DMS 273 (cell line): ENCODE results near the gene TRAFD1.
"Not testable (repeated sequence)": the region's sequence is repeated elsewhere in the genome, so short reads cannot be mapped to it uniquely, and the experiment has no call there.

Experiments used
- DNase-seq: peaks from one replicate; lab custom pipeline; 2025; ENCODE audit not compliant: unreplicated experiment; lab: John Stamatoyannopoulos, UW

The TRAFD1 gene, protein sequence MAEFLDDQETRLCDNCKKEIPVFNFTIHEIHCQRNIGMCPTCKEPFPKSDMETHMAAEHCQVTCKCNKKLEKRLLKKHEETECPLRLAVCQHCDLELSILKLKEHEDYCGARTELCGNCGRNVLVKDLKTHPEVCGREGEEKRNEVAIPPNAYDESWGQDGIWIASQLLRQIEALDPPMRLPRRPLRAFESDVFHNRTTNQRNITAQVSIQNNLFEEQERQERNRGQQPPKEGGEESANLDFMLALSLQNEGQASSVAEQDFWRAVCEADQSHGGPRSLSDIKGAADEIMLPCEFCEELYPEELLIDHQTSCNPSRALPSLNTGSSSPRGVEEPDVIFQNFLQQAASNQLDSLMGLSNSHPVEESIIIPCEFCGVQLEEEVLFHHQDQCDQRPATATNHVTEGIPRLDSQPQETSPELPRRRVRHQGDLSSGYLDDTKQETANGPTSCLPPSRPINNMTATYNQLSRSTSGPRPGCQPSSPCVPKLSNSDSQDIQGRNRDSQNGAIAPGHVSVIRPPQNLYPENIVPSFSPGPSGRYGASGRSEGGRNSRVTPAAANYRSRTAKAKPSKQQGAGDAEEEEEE

GRCh38 chr12:112125250-112125999, at the start of gene TRAFD1:
TRAFD1 (plus strand) TSS chr12:112125560; CDS start chr12:112130523, 4,963 bp downstream.
- peak; percentile 97 for DNase-seq

DNA sequence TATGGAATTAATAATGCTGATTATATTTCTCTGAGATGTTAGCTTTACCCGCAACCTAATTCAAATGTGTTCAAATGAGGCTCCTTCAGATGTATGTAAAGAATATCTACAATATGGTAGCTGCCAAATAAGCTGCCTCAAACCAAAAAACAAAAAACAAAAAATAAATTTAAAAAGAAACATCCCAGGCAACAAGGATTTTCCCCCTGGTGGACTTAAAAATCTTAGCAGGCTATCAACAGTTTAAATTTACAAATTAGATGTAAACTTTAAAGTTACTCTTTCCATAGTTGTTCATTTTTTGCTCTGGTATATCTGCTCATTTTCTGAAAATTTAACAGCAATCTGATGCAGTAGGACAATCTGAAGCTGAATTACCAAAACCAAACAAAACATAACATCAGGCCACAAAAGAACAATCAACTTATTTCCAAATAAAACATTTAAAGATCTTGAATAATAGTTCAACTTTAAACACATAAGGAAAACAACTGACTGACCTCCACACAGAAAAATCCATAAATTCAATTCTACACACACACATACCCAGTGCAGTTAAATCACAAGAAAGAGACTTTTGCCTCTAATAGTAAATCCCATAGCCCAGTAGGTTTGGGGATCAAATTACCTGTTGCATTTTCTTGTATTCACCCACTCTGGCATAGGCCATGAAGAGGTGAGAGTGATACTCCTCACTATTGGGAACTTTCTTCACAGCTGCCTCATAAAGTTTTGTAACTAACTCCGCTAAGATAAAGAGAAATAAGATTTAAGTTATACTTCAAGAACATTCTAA, 38.1 kb upstream of the TRAFD1 start:
- no peak for DNase-seq

DNA sequence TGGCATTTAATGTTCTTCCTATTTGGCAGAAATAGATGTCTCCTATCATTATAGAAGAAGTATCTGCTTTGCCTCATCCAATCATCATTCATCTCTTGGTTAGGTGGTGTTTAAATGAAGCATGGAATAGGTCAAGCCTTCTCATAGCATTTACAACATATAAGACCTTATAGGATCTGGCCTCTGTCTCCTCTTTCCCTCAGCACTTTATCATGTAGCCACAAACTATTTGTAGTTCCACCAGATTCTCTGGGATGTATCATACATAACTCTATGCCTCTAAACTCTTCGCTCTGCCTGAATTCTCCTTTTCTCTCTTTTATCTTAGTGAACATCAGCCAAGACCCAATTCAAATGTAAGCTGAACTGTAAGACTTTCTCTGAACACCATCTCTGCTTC, 37.5 kb upstream of the TRAFD1 start:
- no peak for DNase-seq

DNA sequence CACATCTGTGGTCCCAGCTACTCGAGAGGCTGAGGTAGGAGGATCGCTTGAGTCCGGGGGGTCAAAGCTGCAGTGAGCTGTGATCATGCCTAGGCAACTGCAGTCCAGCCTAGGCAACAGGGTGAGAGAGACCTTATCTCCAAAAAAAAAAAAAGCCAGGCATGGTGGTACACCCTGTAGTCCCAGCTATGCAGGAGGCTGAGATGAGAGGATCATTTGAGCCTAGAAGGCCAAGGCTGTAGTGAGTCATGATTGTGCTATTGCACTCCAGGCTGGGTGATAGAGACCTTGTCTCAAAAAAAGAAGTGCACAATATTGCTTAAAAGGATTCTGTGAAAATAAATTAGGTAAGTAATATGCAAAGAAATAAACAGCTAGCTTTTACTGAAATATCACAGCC, 33.8 kb upstream of the TRAFD1 start:
- no peak for DNase-seq

GRCh38 chr12:112096070-112096469, 29.3 kb upstream of the TRAFD1 start:
- no peak for DNase-seq

DNA sequence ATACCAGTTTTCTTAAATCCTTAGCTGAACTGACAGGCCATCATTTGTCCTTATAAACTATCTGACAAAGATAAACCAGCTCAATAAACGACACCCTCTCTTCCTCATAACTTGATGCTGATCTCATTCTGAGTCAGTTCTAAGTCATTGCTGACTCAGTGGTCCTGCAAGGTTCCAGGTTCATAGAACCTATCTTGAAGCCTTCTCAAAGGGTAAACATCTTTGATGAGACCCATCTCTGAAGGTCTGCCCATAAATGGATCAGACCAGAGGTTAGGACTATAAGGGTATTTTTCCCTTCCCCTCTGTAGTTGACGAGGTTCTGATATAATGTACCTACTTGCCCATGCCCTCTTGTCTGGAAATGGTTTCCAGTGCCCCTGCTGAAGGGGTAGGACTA, 28.7 kb upstream of the TRAFD1 start:
- DNase-seq, result no peak

- no peak for DNase-seq
Measured at GRCh38 chr12:112097641-112098040, 27.7 kb upstream of the TRAFD1 start.

DNA sequence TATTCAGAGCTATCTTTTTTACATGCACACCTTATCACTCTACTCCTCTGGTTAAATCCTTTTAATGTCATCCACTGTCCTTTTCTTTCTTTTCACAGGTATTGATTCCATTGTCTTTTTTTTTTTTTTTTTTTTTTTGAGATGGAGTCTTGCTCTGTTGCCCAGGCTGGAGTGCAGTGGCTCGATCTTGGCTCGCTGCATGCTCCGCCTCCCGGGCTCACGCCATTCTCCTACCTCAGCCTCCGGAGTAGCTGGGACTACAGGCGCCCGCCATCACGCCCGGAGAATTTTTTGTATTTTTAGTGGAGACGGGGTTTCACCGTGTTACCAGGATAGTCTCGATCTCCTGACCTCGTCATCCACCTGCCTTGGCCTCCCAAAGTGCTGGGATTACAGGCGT, 24.9 kb upstream of the TRAFD1 start:
- not testable (repeated sequence) for DNase-seq

GRCh38 chr12:112102127-112102526, 23.2 kb upstream of the TRAFD1 start:
- DNase-seq, result no peak

- DNase-seq, result not testable (repeated sequence)
Measured at GRCh38 chr12:112102746-112103145, 22.6 kb upstream of the TRAFD1 start.

- DNase-seq, result no peak
Measured at GRCh38 chr12:112103758-112104503, 21.4 kb upstream of the TRAFD1 start.

- DNase-seq, result no peak
Measured at GRCh38 chr12:112105891-112106290, 19.5 kb upstream of the TRAFD1 start.

DNA sequence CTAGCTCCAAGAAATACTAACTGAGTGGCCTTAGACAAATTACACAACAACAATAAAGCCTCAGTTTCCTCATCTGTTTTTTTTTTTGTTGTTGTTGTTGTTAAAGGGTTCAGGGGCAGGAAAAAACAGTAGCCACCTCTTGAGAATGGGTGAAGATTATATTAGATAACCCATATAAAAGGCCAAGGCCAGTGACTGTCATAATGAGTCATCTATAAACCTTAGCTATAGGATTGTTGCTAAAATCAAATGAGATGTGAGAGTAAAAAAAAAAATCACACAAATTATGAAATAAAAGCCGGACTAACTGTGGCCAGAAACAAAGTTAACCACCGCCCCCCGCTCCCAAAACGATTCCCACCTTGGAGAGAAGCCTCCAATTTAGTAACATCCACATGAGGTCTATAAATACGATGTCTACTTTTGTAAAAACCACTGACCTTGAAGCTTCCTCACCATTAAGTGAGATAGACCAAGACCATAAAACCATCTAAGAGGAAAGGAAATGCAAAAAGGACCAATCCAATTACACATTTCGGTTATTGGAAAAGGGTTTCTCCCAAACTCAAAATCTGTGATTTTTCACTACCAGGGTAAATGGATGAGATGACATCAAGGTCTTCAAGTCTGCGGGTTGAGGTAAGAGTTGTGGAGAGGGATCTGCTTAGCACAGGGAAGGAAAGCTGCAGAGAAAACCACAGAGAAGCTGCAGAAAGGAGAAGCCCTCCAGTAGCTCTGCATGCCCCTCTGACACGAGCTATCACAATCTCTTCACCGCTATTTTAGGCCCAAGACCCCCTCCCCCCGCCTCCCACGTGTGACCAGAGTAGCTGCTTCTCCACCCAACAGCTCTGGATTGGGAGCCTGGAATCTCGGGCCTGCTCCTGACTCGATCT, 17.8 kb upstream of the TRAFD1 start:
- peak; percentile 66 for DNase-seq

DNA sequence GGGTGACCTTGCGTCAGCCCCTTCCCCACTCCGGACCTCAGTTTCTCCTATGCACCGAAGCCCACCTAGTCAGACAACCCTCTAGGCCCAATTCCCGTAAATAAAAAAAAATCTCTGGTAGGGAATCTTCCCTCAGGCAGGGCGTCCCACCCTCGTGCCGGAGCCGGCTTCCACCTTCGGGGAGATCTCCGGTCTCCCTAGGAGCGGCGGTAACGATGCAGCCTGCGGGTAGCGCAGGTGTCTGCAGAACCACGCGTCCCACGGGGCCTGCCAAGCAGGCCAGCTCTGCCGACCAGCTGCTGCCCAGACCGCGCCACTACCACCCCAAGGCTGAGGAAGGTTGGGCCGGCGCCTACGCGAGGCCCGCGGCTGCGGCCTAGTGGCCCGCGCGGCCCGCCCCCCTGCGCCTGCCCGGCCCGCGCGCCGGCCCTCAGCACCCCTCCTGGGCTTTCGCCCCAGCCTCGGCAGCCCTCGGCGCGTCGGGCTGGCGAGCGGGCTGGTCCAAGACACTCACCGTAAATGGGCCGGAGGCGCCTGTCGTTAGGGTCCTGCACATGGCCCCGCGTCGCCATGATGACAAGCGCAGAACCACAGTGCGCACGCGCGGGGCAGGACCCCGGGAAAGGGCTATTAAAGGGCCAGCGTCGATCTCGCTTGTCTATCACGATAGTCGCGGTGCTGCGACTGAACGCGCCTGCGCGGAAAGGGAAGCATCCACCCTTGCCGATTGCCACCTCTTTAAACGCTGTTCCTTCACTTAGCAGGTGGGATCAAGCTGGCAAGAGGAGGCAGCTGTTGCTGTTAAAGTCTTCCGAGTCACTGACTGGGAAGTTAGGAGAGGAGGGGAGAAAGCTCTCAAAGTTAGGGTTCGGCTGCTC, 16.9 kb upstream of the TRAFD1 start, which contains the start of gene NAA25:
Gene NAA25 (minus strand): TSS at position 582 of the 878 bp plus-strand sequence. CDS start 10 bp downstream, at position 572.
- peak; percentile 91 for DNase-seq

- not testable (repeated sequence) for DNase-seq
Measured at GRCh38 chr12:112110787-112111662, 14.3 kb upstream of the TRAFD1 start.

GRCh38 chr12:112111931-112112330, 13.4 kb upstream of the TRAFD1 start:
- DNase-seq, result peak; percentile 16

DNA sequence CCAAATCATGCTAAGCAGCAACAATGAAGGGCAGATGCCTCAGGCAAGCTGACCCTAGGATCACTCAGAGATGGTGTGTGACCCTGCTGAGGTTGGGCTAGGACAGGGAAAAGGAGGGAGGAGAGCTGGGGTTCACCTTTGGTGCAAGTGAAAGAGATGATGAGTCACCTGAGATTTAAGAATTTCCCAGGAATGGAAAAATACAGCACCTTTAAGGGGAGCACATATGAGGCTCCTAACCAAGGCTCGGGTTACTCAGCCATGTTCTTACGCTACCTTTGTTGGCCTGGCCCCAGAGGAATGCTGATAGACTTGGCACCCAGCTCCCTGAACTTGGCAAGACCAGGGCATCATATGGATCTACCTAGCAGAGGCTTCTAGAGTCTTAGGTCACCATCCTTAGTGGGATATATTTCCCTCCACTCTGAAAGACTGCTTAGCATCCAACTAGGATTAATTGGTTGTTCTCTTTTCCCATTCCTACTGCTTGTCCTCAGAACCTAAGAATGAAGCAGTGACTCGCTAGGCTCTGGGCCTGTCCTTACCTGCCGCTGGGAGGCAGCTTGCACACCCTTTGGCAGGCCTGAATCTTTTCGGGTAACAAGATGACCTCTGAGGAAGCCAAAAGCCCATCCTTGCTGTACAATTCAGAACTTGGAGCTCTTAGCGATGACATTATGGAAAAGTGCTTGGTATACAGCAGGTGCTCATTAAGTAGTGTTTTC, 12.8 kb upstream of the TRAFD1 start:
- peak; percentile 24 for DNase-seq
